NCI-H2196 treated with DMSO at 0.1 percent for 48 hours (cell line): ENCODE data around the gene EIF2AK2.
"Not testable (repeated sequence)": the region's sequence is repeated elsewhere in the genome, so short reads cannot be mapped to it uniquely, and the experiment has no call there.

Experiments
- DNase-seq: peaks from one replicate; lab custom pipeline; 2025; ENCODE audit not compliant: unreplicated experiment; lab: John Stamatoyannopoulos, UW

Gene EIF2AK2

DNA sequence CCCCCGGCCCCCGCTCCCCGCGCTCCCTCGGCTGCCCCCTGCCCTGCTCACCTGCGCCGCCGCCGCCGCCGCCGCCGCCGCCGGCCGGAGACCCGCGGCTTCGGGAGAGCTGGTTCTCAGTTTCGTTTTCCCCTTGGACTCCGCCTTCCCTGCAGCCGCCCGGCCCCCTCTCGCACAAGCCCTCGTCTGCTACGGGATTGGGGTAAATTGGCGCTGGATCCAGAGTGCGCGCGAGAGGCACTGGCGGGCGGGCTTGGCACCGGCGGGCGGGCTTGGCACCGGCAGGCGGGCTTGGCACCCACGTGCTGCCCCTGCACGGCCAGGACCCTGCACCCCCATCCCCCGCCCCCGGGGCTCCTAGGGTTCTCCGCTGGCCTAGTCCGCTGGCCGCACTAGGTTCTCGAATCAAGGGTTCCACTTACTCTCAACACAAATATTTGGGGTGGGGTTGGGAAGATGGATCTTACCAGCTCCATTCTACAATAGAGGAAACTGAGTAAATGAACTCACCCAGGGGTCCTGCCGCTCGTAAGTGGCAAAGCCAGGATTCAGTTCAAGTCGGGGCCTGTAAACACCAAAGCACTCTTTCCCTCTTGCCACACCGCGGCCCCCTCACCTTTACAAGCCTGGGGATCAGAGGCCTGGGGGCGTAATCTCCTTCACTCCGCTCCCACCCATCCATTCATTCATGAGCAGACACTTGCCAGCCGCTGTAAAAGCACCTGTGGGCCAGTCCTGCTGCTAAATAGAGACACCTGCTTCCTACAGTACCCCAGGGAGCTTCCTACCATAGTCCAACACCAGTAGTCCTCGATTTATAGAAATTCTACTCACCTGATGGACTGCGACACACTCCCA lies at the start of gene EIF2AK2:
TSS of gene EIF2AK2 (minus strand) at position 124 of the 858 bp plus-strand sequence. CDS start 9,174 bp downstream, outside the sequence.
- DNase-seq = peak; percentile 89

DNA sequence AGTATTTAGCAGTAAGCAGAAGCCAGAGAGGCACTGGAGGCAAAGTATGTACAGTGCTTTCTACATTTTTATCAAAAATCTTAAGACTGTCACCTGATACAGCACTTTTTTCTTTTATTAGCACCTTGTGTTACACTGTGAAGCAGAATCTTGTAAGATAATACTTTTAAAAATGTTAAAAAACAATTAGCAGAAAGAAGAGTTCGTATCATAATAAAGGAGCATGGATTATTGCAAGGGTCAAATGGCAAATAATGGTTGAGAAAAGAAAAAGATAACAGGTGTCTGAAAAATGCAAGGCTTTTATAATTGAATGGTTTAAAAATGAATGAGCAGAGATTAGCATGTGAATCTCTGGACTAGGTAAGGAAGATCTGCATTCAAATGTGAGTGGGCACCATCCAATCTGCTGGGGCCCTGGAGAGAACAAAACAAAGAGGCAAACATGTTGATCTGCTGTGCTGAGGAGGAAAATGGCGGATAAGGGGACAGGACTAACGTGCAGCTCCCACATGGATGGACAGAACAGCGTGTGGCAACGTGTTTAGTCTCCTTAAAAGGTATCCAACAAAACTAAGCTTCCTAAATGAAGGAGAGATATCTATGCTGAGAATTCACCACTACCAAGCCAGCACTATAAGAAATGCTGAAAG lies 49.0 kb upstream of the EIF2AK2 start:
- DNase-seq = no peak

DNA sequence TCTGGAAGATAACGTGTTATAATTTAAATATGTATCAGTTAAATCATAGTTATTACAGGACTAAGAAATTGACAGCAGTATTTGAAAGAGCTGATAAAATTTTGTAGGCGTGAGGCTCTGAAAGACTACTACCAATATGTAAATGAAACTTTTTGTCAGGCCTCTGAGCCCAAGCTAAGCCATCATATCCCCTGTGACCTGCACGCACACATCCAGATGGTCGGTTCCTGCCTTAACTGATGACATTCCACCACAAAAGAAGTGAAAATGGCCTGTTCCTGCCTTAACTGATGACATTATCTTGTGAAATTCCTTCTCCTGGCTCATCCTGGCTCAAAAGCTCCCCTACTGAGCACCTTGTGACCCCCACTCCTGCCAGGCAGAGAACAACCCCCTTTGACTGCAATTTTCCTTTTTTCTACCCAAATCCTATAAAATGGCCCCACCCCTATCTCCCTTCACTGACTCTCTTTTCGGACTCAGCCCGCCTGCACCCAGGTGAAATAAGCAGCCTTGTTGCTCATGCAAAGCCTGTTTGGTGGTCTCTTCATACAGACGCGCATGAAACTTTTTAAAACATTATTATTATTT lies 48.4 kb upstream of the EIF2AK2 start:
- DNase-seq = not testable (repeated sequence)

GRCh38 chr2:37203708-37204107 lies 46.9 kb upstream of the EIF2AK2 start:
- DNase-seq = no peak

GRCh38 chr2:37201766-37202165 lies 45.0 kb upstream of the EIF2AK2 start:
- DNase-seq = no peak

- no peak for DNase-seq
These were observed 44.4 kb upstream of the EIF2AK2 start for GRCh38 chr2:37201208-37201607.

GRCh38 chr2:37198681-37199065 lies 41.9 kb upstream of the EIF2AK2 start:
- no peak for DNase-seq

DNA sequence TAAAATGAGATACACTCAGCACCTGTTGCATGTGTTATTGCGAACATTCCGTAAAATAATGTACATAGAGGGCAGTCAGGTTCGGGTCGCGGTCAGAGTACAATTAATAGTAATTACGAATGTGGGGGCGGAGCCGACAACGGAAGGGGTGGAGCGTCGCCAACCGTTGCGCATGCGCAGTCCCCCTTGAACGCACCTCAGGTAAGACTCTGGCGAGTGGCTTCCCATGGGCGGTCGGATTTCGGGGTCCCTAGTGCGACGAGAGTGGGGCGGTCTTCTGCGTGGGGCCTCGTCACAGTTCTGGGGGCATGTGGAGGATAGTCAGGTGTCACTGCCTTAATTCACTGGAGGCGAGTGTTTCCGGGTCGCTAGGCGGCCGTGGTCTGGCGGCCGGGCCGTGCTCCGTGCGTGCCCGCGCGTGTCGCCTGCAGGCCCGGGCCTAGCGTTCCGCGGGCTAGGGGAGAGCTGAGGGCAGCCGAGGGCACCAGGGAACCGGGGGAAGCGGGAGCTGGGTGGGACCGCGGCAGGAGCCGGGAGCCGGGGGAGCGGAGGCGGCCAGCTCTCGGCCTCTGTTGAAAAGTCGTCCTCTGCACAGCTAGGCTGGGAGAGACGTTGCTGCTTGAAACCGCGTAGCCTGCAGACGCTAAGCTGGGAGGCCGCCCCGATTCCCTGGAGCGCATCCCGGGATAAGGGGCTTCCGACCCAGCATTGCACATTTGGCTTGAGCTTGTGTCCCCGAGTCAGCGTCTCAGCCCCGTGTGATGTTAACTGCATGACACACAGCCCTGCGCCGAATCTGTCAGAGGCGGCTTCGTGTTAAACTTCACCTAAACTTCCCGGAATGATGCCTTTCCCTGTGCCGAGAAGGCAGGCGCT lies 39.8 kb upstream of the EIF2AK2 start, which contains the start of gene CEBPZOS:
TSS of gene CEBPZOS (plus strand) at position 177 of the 876 bp plus-strand sequence. CDS start 3,209 bp downstream, outside the sequence.
- peak; percentile 49 for DNase-seq

GRCh38 chr2:37195862-37196319 lies 39.1 kb upstream of the EIF2AK2 start:
- DNase-seq = not testable (repeated sequence)

DNA sequence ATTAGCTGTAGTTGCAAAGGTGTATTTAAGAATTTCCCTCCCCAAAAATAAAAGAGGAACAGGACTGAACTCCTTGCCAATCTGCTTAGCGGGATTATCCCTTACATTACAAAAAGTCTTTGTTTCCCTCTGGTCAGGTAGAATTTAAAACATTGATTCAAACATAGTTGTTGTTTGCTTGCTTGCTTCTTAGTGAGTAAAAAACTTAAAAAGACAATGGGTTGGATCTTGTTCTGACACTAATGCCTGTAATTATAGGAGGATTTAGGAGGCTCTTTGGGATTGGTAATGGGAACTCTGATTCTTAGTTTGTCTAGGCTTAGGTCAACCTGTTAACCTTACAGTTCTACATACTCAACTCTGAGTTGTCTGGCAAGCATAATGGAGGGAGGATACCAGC lies 35.8 kb upstream of the EIF2AK2 start:
- DNase-seq = no peak

DNA sequence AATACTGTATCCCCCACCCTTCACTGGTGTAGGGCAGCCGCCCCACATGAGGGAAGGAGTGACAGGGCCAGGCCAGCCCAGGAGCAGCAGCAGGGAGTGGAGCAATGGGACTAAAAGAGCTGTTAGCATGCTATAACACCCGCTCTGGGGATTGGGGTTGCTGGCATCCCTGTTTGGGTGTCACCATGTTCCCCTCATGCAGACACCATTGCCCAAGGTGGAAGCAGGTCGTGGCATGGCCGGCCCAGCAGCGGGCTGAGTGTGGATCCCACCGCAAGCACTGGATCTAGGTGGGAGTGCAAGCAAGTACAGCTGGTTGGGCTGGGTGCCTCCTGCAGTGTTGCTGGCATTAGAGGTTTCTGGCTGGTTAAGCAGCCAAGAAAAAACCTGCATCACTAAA lies 35.0 kb upstream of the EIF2AK2 start:
- no peak for DNase-seq

DNA sequence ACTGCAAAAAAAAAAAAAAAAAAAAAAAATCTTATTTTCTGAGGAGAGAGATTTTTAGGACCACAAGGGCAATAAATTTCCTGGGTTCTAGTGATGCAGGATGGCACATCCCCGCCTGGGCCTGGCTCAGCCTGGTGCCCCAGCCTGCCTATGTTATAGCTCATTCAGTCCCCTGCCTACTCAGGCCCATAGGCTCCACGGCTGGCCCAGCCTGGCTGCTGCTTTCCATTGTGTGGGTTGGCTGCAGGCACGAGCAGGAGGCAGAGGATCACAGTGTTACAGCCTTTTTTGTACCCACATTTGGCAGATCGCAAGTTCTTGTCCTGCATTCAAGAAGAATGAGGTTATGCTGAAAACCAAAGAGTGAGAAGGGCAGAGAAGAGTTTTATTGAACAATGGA lies 34.5 kb upstream of the EIF2AK2 start:
- DNase-seq = no peak

GRCh38 chr2:37190290-37190689 lies 33.5 kb upstream of the EIF2AK2 start:
- no peak for DNase-seq

DNA sequence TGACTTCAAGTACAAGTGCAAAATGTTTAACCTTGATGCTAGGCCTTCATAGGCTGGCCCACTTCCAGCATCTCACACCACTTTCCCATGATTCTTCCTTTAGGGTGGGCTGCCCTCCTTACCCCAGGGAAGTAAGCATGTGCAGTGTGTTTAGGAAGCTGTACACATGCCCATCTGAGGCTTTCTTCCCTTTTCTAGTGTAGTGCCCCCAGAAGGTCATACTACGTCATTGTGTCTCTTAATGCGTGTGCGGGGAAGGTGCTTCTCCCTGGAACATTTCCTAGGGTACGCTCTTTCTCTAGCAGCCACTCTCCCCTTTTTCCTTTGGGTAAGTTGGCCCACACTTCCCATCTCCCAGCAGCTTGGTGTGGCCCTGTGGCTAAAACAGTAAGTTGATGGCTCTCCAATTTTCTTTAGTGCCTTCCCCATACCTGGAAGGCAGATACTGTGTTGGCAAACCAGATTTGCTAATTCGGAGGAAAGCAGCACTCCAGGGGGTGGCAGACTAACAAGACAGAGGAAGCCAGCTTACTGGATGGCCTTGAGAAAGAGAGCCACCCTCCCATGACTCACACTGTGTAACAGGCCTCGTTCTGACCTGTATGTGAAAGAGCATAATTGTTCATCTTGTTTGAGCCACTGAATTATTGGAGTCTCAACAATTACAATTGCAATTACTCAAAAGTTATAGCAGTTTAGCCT lies 32.8 kb upstream of the EIF2AK2 start:
- no peak for DNase-seq

DNA sequence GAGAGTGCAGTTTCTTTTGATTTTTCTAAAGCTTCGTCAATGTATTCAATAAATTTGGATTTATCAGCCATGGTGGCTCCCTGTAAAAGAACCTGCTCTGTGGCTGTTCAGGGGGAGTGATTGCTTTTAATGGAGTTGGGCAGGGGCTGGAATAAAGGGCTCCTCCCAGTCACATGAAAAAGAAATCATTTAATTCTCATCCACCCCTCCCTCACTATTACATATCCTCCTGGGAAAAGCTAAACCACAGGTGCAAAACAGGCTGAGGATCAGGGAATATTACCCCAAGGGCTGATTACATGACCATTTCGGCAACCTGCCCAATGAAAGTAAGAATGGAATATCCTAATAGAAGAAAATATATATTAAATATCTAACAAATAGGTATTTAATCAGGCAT lies 31.8 kb upstream of the EIF2AK2 start, which contains the start of gene SULT6B1:
TSS of gene SULT6B1 (minus strand) at position 101 of the 400 bp plus-strand sequence. CDS start at position 71, 30 bp downstream.
- DNase-seq = no peak

- no peak for DNase-seq
These were observed 25.2 kb upstream of the EIF2AK2 start for GRCh38 chr2:37181726-37182684.

DNA sequence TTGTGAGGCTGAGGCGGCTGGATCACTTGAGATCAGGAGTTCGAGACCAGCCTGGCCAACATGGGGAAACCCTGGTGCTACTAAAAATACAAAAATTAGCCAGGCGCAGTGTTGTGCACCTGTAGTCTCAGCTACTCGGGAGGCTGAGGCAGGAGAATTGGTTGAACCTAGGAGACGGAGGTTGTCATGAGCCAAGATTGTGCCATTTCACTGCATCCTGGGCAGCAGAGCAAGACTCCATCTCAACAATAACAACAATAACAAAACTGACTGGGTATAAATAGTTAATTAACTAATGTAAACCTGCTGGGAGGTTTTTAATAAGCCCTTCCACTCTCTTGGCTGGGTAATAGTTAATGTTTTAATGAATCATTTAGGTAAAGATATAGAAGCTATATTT lies 23.9 kb upstream of the EIF2AK2 start:
- DNase-seq = no peak

- no peak for DNase-seq
These were observed 23.3 kb upstream of the EIF2AK2 start for GRCh38 chr2:37180006-37180639.
